ENCODE measurements around the gene GALNT11.
"Not testable (repeated sequence)": the region's sequence is repeated elsewhere in the genome, so short reads cannot be mapped to it uniquely, and the experiment has no call there.

The GALNT11 gene

GRCh38 chr7:152081088-152081487 is 55.6 kb downstream of the GALNT11 start:
- no peak for TF ChIP-seq CTCF (conservative IDR thresholded peaks at IDR 0.05; ENCODE audit: low read length)
- DNase-seq (ENCODE audit: low read depth), result no peak
- no peak overlapping the region for H3K4me3 ChIP-seq (ENCODE audit: low read length)

- H3K4me3 ChIP-seq (ENCODE audit: low read length); DNase-seq (ENCODE audit: low read depth): not testable (repeated sequence)
These were observed 56.7 kb downstream of the GALNT11 start for GRCh38 chr7:152082073-152082721.

- no peak overlapping the region for H3K4me3 ChIP-seq (ENCODE audit: low read length)
- no peak for DNase-seq (ENCODE audit: low read depth)
- TF ChIP-seq CTCF (conservative IDR thresholded peaks at IDR 0.05; ENCODE audit: low read length), result no peak
These were observed 59.7 kb downstream of the GALNT11 start for GRCh38 chr7:152085131-152085530.

- no peak for TF ChIP-seq CTCF (conservative IDR thresholded peaks at IDR 0.05; ENCODE audit: low read length)
- no peak overlapping the region for H3K4me3 ChIP-seq (ENCODE audit: low read length)
- no peak for DNase-seq (ENCODE audit: low read depth)
These were observed 61.0 kb downstream of the GALNT11 start for GRCh38 chr7:152086513-152086912.

- H3K4me3 ChIP-seq (ENCODE audit: low read length), result no peak overlapping the region
- no peak for DNase-seq (ENCODE audit: low read depth)
- no peak for TF ChIP-seq CTCF (conservative IDR thresholded peaks at IDR 0.05; ENCODE audit: low read length)
These were observed 63.7 kb downstream of the GALNT11 start for GRCh38 chr7:152089183-152089582.

- no peak overlapping the region for H3K4me3 ChIP-seq (ENCODE audit: low read length)
- DNase-seq (ENCODE audit: low read depth), result no peak
- no peak for TF ChIP-seq CTCF (conservative IDR thresholded peaks at IDR 0.05; ENCODE audit: low read length)
These were observed 65.3 kb downstream of the GALNT11 start for GRCh38 chr7:152090747-152091146.

- DNase-seq (ENCODE audit: low read depth), result peak; percentile 6
- TF ChIP-seq CTCF (conservative IDR thresholded peaks at IDR 0.05; ENCODE audit: low read length), result no peak
- no peak overlapping the region for H3K4me3 ChIP-seq (ENCODE audit: low read length)
These were observed 68.2 kb downstream of the GALNT11 start for GRCh38 chr7:152093717-152094116.

GRCh38 chr7:152095771-152096170 is 70.3 kb downstream of the GALNT11 start:
- DNase-seq (ENCODE audit: low read depth), result no peak
- TF ChIP-seq CTCF (conservative IDR thresholded peaks at IDR 0.05; ENCODE audit: low read length), result no peak
- no peak overlapping the region for H3K4me3 ChIP-seq (ENCODE audit: low read length)
